Fibroblast of mammary gland (primary cell): ENCODE results near the gene ZNF366.

Experiments
- DNase-seq: peaks from one replicate; pipeline ENCODE4 v3.0.0-alpha.2; 2010; ENCODE audit warnings: low read depth
- H3K4me3 ChIP-seq: 2 replicates; pipeline ENCODE4 v1.5.1; 2011; ENCODE audit warnings: low read depth, mild to moderate bottlenecking, low read length, moderate library complexity; ENCODE audit not compliant: control insufficient read depth
- CTCF ChIP-seq: conservative IDR thresholded peaks from 2 replicates; pipeline ENCODE4 v1.5.1; 2011; ENCODE audit warnings: low read depth, low read length, inconsistent platforms; ENCODE audit not compliant: control insufficient read depth, insufficient read depth

ZNF366 gene

GRCh38 chr5:72543811-72544210 lies 36.6 kb upstream of the ZNF366 start:
- H3K4me3 ChIP-seq: no peak overlapping the region
- no peak for DNase-seq
- TF ChIP-seq CTCF: no peak

- H3K4me3 ChIP-seq: no peak overlapping the region
- TF ChIP-seq CTCF: no peak
- peak; percentile 84 for DNase-seq
Measured at GRCh38 chr5:72543365-72543764, 36.2 kb upstream of the ZNF366 start.

- TF ChIP-seq CTCF: no peak
- no peak overlapping the region for H3K4me3 ChIP-seq
- DNase-seq: no peak
Measured at GRCh38 chr5:72542695-72543094, 35.5 kb upstream of the ZNF366 start.

GRCh38 chr5:72541501-72542225 lies 34.5 kb upstream of the ZNF366 start:
- TF ChIP-seq CTCF: no peak
- no peak for DNase-seq

GRCh38 chr5:72540759-72541438 lies 33.7 kb upstream of the ZNF366 start:
- no peak for DNase-seq
- TF ChIP-seq CTCF: no peak
- no peak overlapping the region for H3K4me3 ChIP-seq

More at GRCh38 chr5:72541501-72542225, 34.5 kb upstream of the ZNF366 start:
- H3K4me3 ChIP-seq: no peak overlapping the region

GRCh38 chr5:72539726-72540125 lies 32.5 kb upstream of the ZNF366 start:
- DNase-seq: no peak
- H3K4me3 ChIP-seq: no peak overlapping the region
- TF ChIP-seq CTCF: no peak

- DNase-seq: no peak
- no peak for TF ChIP-seq CTCF
- H3K4me3 ChIP-seq: no peak overlapping the region
Measured at GRCh38 chr5:72539038-72539437, 31.8 kb upstream of the ZNF366 start.
